HG03135 (cell line): ENCODE measurements around the gene C11orf21.

Experiments
- ATAC-seq: cut with Tn5 transposase; IDR thresholded peaks from one replicate; pipeline ENCODE4 v1.9.1; 2021; ENCODE audit warnings: mild to moderate bottlenecking, moderate library complexity; ENCODE audit not compliant: unreplicated experiment

Gene C11orf21

DNA sequence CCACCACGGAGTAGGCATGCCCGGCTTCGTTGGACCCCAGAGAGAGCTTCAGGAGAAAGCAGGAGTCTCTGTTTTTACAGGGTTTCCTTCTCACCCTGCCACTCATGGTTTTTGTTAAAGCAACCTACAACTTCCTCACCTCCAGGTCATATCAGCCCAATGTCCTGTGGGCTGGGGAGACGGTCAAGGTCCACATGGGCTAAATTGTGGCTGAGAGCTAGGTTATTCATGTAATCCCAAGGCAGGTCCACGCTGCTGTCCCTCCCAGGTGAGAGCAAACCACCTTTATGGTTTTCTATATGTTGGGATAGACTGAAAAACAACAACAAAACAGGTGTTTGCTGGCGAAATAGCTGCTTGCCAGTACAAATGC lies 19.6 kb upstream of the C11orf21 start:
- ATAC-seq = no peak

DNA sequence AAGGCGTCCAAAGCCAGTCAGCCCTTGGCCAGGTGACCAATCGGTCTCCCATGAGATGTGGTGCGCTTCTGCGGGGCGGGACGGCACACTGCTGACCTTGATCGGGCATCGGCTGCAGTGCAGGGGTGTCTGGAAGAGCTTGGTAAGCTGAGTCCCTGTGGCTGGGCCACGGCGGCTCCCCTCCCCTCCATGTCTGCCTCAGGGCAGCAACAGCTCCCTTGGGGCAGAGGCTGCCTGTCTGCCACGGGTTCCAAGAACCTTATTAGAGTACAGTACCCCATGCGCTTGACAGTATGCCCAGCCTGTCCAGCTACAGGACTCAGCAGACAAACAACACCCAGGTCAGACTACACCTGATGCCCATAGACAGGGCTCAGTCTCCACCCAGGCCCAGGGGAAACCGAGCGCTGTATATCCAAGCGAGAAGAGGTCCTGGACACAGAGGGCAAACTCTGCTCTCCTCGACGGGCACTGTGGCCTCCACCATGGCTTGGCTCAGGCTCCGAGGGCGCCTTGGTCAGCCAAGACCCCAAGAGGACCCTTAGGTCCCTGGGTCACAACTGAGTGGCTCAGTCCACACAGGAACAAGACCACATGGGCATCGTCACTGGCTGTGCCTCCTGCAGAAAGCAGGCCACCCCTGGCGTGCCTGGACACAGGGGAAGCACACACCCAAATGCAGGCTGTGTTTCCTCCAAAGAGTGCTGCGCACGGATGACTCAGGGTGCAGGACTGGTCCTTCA lies 19.0 kb upstream of the C11orf21 start:
- ATAC-seq = no peak

DNA sequence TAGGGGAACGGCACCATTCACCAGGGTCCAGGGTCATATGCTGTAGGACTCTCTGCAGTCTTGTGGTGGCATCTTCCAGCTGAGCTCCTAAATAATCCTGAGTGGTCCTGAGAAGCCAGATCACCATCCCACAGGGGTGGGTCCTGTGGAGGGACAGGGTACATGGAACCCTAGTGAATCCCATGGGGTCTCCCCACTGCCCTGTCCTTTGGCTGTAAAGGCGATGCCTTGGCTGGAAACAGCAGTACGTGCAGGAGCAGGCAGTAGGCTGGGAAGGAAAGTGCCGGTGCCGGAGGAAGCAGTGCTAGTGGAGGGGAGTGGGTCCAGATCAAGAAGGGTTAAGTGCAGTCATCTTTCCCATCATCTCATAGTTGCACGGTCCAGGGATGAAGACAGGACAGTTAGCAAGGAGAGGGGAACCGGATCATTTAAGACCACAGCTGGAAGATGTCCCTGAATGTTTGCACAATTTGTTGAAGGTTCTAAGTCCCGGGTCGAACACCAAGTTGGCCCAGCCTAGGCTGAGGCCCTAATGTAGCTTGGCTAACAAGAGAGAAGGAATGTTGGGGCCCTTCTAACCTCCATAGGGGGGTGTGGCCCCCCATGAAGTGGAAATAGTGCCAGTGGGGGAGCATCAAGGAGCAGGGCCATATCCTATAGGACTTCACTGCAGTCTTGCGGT lies 18.2 kb upstream of the C11orf21 start:
- no peak for ATAC-seq

DNA sequence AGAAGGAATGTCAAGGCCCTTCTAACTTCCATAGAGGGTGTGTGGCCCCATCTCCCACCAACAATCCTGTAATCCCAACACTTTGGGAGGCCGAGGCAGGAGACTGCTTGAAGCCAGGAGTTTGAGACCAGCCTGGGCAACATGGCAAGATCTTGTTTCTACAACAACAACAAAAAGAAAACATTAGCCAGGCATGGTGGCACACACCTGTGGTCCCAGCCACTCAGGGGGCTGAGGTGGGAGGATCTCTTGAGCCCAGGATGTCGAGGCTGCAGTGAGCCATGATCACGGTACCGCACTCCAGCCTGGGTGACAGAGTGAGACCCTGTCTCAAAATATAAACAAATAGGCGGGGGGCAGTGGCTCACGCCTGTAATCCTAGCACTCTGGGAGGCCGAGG lies 17.0 kb upstream of the C11orf21 start:
- ATAC-seq = no peak

GRCh38 chr11:2318123-2318522 lies 16.4 kb upstream of the C11orf21 start:
- ATAC-seq = no peak

DNA sequence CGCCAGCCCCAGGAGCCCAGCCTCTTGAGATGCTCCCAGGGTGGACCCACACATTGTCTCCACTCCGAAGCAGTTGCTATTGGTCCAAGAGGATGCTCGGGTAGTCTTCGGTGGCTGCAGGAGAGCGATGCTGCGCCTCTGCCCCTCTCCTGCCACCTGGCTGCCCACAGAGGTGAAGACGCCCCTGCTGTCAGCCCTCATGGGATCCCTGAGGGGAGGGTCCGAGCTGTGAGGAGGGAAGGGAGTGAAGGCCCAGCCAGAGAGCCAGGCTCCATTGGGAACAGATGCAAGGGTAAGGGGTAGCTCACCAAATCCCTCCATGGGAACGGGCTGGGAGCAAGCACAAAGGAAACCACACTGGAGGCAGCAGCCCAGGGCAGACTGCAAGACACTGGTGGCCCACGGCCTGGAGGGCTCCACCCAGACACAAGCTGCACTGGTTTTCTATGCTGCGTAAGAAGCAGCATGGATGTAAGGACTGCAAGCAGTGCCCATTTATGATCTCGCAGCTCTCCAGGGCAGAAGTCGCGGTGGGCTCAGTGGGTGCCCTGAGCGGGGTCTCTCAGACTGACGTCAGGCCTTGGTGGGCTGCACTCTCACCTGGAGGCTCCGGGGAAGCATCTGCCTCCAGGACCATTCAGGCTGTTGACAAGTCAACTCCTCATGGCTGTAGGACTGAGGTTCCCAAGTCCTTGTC lies 15.8 kb upstream of the C11orf21 start:
- ATAC-seq = no peak

- ATAC-seq = no peak
Measured at GRCh38 chr11:2316963-2317244, 15.2 kb upstream of the C11orf21 start.

DNA sequence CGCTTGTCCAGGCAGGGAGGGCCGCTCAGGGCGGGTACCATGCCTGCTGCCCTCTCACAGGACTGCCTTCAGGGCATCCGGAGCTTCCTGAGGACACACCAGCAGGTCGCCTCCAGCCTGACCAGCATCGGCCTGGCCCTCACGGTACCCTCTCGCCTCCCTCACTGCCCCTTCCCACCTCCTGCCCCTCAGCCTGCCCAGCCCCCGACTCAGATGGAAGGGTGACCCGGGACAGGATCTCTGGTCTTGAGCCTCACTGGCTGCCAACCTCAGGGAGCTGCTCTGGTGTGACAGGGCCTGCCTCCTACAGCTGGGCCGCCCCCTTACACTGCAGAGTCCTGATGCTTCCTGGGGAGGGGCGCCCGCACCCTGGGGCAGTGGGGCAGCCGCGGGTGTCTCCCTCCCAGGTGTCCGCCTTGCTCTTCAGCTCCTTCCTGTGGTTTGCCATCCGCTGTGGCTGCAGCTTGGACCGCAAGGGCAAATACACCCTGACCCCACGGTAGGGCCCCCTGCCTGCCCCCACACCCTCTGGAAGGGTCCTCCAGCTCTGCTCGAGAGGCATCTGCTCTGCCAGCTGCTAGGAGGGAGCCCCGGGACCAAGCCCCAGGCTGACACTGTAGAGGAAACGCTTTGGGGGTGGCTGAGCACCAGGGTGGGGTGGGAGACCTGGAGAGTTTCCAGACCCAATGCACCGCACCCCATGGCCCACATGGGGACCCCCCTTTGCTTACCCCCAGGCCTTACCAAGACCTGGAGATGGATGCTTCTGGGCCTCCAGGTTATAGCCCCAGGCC lies 14.6 kb upstream of the C11orf21 start:
- no peak for ATAC-seq

- ATAC-seq = no peak
Measured at GRCh38 chr11:2315395-2316168, 13.9 kb upstream of the C11orf21 start.

- ATAC-seq = no peak
Measured at GRCh38 chr11:2314525-2315394, 13.0 kb upstream of the C11orf21 start.

DNA sequence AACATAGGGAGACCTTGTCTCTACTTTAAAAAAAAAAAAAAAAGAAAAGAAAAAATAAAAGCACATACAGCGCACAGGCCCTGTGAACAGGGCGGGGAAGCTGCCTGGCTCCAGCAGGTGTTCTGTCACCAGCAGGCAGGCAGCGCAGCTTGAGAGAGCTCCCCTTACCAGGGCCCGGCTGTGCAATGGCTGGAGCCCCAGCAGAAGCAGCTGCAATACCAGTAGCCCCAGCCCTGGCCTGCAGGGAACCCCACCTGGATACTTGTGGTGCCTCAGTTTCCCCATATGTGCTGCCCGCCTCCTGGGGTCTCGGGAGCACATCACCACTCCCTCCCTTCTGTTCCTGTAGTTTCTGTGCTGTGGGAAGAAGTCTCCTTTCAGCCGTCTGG lies 12.4 kb upstream of the C11orf21 start:
- ATAC-seq = no peak

GRCh38 chr11:2313051-2313951 lies 11.6 kb upstream of the C11orf21 start:
- no peak for ATAC-seq

- no peak for ATAC-seq
Measured at GRCh38 chr11:2312232-2313042, 10.7 kb upstream of the C11orf21 start.

- ATAC-seq = no peak
Measured at GRCh38 chr11:2311353-2312133, 9.8 kb upstream of the C11orf21 start.

DNA sequence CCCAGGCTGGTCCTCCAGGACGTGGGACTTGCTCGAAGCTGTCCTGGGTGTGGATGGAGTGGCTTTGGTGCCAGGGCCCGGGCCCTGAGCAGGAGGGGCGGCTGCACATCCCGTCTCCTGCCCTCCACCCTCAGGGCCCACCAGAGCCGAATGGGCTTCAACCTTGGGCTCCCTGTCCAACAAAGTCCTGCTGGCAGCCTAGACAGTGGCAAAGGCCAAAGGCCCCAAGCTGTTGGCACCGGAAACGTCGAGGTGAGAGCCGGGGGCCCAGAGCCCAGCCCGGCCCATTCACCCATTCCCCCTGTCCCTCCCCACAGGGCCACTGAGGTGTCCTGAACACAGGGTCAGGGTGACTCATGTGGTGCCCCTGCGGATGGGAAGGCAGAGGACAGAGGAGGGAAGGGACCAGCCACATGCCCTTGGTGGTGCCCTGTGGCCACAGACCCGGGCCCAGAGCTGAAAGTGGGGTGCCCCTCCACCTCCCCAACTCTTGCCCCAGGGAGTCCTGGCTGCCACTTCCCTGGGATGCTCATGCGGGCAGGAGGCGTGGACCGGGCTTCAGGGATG lies 9.2 kb upstream of the C11orf21 start:
- ATAC-seq = no peak

DNA sequence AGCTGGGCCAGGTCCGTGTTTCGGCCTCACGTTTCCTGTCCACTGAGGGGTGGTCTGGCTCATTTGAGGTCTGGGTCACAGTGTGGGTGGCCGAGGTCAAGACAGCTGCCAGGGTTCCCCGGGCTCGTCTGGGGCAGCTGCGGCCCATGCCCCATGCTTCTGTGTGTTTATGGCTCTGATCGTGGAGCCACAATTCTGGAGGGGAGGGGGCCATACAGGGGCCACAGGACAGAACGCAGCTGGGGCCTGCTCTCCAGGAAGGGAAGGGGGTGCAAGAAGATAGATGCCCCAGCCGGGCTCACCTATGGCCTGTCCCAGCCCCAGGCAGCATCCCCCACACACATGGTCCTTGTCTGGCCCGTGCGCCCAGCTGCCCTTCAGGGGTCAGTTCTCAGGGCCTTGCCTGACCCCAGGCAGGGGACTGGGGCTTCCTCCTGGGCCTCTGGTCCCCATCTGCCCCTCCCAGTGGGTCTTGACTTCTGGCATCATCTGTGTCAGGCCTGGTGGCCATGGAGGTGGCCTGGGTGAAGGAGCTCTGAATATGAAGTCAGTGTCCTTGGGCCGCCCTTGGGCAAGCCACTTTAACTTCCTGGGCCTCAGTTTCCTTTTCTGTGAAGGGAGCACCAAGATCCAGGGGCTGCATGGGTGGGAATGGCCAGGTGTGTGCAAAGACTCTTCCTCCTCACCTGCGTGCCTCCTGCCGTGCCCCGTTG lies 8.5 kb upstream of the C11orf21 start:
- no peak for ATAC-seq
